OCI-LY1 (cell line): ENCODE results near the gene AK4.
"Not testable (repeated sequence)": the region's sequence is repeated elsewhere in the genome, so short reads cannot be mapped to it uniquely, and the experiment has no call there.

Source experiments
- H2AFZ ChIP-seq: fragments of 200-600 bp; sonication (generic), shearing (Covaris generic); 2 replicates; pipeline ENCODE4 v1.6.0; 2014; ENCODE audit warnings: antibody characterized with exemption, mild to moderate bottlenecking, low read length
- H3F3A ChIP-seq: fragments of 200-600 bp; sonication (generic), shearing (Covaris generic); 2 replicates; pipeline ENCODE4 v1.6.0; 2014; ENCODE audit warnings: mild to moderate bottlenecking, antibody characterized with exemption, low read length, moderate library complexity; ENCODE audit not compliant: insufficient read depth
- H3K27ac ChIP-seq: fragments of 200-600 bp; sonication (generic); 2 replicates; pipeline ENCODE4 v1.5.1; 2014; ENCODE audit warnings: low read length, mixed run types, mild to moderate bottlenecking, low read depth; ENCODE audit not compliant: poor library complexity, severe bottlenecking
- H3K27me3 ChIP-seq: fragments of 200-600 bp; sonication (generic); 2 replicates; pipeline ENCODE4 v1.6.0; 2014; ENCODE audit warnings: antibody characterized with exemption, mild to moderate bottlenecking, low read length, moderate library complexity; ENCODE audit not compliant: insufficient read depth
- H3K36me3 ChIP-seq: fragments of 200-600 bp; sonication (generic); 2 replicates; pipeline ENCODE4 v1.6.1; 2014; ENCODE audit warnings: mild to moderate bottlenecking, antibody characterized with exemption, low read length, moderate library complexity, mixed read lengths; ENCODE audit not compliant: insufficient read depth
- H3K4me1 ChIP-seq: fragments of 200-600 bp; sonication (generic); 2 replicates; pipeline ENCODE4 v1.5.1; 2014; ENCODE audit warnings: mild to moderate bottlenecking, low read length, moderate library complexity; ENCODE audit not compliant: insufficient read depth, severe bottlenecking
- H3K4me2 ChIP-seq: fragments of 200-600 bp; sonication (generic), shearing (Covaris generic); 2 replicates; pipeline ENCODE4 v1.6.1; 2014; ENCODE audit warnings: low read length
- H3K4me3 ChIP-seq: fragments of 200-600 bp; sonication (generic); 2 replicates; pipeline ENCODE4 v1.5.1; 2014; ENCODE audit warnings: low read length, low read depth, mild to moderate bottlenecking, mixed read lengths; ENCODE audit not compliant: poor library complexity, severe bottlenecking
- H3K79me2 ChIP-seq: fragments of 200-600 bp; shearing (Covaris generic); 2 replicates; pipeline ENCODE4 v1.6.1; 2016; ENCODE audit warnings: mixed run types, low read length, mixed read lengths; ENCODE audit not compliant: insufficient read depth
- H3K9ac ChIP-seq: fragments of 200-600 bp; sonication (generic), shearing (Covaris generic); 2 replicates; pipeline ENCODE4 v1.6.1; 2014; ENCODE audit warnings: mild to moderate bottlenecking, low read length, mixed read lengths
- H3K9me2 ChIP-seq: fragments of 200-600 bp; sonication (generic), shearing (Covaris generic); 2 replicates; pipeline ENCODE4 v1.6.1; 2014; ENCODE audit warnings: low read depth, mild to moderate bottlenecking, low read length, mixed read lengths
- H3K9me3 ChIP-seq: fragments of 200-600 bp; shearing (Covaris generic); 2 replicates; pipeline ENCODE4 v1.6.1; 2014; ENCODE audit warnings: low read length, mixed read lengths
- H4K20me1 ChIP-seq: fragments of 200-600 bp; sonication (generic), shearing (Covaris generic); 2 replicates; pipeline ENCODE4 v1.6.0; 2016; ENCODE audit warnings: mild to moderate bottlenecking, low read length; ENCODE audit not compliant: insufficient read depth
- EZH2 ChIP-seq: fragments of 200-600 bp; sonication (generic), shearing (Covaris generic); IDR thresholded peaks from 2 replicates; pipeline ENCODE4 v1.8.0; 2017; ENCODE audit warnings: borderline replicate concordance, mixed run types, mild to moderate bottlenecking, antibody characterized with exemption, low read length, moderate library complexity, mixed read lengths
- TF ChIP-seq, protein P1 (sequence below): fragments of 200-600 bp; sonication (generic), shearing (Covaris generic); IDR thresholded peaks from 2 replicates; pipeline ENCODE4 v1.5.1; 2017; ENCODE audit warnings: mild to moderate bottlenecking, antibody characterized with exemption, low read length, moderate library complexity, mixed read lengths

The AK4 gene

DNA sequence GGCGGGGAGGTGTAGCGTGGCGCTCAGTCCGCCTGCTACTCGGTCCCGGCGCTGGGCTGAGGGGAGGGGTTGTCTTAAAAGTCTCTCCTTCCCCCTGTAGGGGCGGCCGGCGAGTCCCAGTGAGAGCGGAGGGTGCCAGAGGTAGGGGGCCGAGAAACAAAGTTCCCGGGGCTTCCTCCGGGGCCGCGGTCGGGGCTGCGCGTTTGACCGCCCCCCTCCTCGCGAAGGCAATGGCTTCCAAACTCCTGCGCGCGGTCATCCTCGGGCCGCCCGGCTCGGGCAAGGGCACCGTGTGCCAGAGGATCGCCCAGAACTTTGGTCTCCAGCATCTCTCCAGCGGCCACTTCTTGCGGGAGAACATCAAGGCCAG lies at the start of gene AK4:
Gene AK4 (plus strand): TSS at position 26 of the 370 bp plus-strand sequence. CDS start 205 bp downstream, at position 231.
- H3K27ac ChIP-seq, H3F3A ChIP-seq, H3K9me2 ChIP-seq, H3K9me3 ChIP-seq, H3K79me2 ChIP-seq, H3K4me1 ChIP-seq, H3K27me3 ChIP-seq, H2AFZ ChIP-seq, H3K36me3 ChIP-seq, H4K20me1 ChIP-seq: not testable (repeated sequence)
- peak within 1 kb of the TSS; percentile 24; the same call in 1 of the 2 replicates for H3K9ac ChIP-seq
- H3K4me3 ChIP-seq: peak within 1 kb of the TSS; percentile 61
- peak within 1 kb of the TSS; percentile 64 for H3K4me2 ChIP-seq

DNA sequence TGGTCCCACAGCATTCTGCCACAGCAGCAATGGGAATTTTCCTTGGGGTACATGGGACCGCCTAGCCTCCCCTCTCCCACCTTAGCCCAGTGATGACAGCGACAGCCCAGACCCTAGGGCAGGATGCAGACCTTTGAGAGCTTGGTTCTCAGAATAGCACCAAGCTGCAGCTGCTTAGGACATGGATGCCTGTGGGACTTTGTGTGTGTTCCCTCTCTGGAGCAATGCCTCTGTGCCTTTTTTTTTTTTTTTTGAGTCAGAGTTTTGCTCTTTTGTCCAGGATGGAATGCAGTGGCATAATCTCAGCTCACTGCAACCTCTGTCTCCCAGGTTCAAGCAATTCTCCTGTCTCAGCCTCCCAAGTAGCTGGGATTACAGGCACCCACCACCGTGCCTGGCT lies 44.2 kb upstream of the AK4 start:
- Histone ChIP-seq H3K4me3 (no peak overlapping the region), H3K27ac (no peak overlapping the region), H3K9me2 (no peaks in the 10 kb centered on the region), H2AFZ (no peak overlapping the region), H3K27me3 (no peaks in the 10 kb centered on the region), H3K4me1 (no peaks in the 10 kb centered on the region), H3F3A (no peaks in the 10 kb centered on the region), H4K20me1 (no peaks in the 10 kb centered on the region), H3K9me3 (no peaks in the 10 kb centered on the region), H3K4me2 (no peak overlapping the region), H3K36me3 (no peaks in the 10 kb centered on the region), H3K79me2 (no peaks in the 10 kb centered on the region), H3K9ac (no peak overlapping the region)
- TF ChIP-seq EZH2: no peak
- TF ChIP-seq, protein P1, sequence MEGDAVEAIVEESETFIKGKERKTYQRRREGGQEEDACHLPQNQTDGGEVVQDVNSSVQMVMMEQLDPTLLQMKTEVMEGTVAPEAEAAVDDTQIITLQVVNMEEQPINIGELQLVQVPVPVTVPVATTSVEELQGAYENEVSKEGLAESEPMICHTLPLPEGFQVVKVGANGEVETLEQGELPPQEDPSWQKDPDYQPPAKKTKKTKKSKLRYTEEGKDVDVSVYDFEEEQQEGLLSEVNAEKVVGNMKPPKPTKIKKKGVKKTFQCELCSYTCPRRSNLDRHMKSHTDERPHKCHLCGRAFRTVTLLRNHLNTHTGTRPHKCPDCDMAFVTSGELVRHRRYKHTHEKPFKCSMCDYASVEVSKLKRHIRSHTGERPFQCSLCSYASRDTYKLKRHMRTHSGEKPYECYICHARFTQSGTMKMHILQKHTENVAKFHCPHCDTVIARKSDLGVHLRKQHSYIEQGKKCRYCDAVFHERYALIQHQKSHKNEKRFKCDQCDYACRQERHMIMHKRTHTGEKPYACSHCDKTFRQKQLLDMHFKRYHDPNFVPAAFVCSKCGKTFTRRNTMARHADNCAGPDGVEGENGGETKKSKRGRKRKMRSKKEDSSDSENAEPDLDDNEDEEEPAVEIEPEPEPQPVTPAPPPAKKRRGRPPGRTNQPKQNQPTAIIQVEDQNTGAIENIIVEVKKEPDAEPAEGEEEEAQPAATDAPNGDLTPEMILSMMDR: no peak

DNA sequence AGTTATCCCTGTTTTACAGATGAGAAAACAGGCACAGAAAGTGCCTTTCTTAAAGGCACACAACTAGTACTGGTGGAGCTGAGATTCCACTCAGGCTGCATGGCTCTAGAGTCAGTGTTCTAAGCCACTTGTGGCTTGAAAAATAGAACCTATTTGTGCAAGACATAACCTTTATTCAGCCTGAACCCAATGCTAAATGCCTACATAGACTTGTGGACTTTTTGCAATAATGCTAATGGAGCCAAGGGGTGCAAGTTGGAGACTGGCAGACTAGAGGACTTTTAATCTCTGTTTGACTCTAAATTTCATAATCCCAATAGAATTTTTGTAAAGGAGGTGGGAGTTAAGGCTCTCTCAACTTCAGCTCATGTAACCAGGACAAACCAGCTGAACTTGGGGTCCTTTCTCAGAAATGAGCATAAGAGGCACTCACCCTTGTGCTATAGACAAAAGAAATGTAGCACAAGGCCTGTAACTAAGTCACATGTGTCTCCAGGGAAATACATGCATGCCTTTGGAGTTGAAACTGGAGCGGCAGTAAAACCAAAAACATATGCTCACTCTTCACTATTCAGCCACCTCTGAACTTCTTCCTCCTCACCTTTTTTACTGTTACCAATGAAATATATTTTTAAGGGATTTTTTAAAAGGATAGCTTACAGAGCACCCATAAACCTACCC lies 43.0 kb upstream of the AK4 start:
- H3K4me3 ChIP-seq: no peak overlapping the region
- no peaks in the 10 kb centered on the region for H3K9me3 ChIP-seq
- H3K4me2 ChIP-seq: no peak overlapping the region
- no peak overlapping the region for H3K9ac ChIP-seq
- H3K27ac ChIP-seq: no peak overlapping the region
- no peaks in the 10 kb centered on the region for H3K36me3 ChIP-seq
- no peaks in the 10 kb centered on the region for H3K9me2 ChIP-seq
- no peaks in the 10 kb centered on the region for H3K4me1 ChIP-seq
- no peaks in the 10 kb centered on the region for H3K27me3 ChIP-seq
- H3K79me2 ChIP-seq: no peaks in the 10 kb centered on the region
- no peaks in the 10 kb centered on the region for H4K20me1 ChIP-seq
- no peak for TF ChIP-seq EZH2
- TF ChIP-seq, protein P1: no peak
- H2AFZ ChIP-seq: no peak overlapping the region
- H3F3A ChIP-seq: no peaks in the 10 kb centered on the region

DNA sequence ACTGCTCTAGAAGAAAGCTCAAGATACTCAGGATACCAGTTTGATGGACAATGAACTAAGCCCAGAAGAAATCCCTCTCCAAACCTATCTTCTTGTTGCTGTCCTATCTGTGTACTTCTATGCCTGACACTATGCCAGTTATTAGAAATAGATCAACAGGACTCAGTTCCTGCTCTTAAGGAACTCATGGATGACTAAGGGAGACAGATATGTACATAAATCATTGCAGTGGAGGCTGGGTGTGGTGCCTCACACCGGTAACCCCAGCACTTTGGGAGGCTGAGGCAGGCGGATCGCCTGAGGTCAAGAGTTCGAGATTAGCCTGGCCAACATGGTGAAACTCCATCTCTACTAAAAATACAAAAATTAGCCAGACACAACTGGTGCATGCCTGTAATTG lies 42.4 kb upstream of the AK4 start:
- no peaks in the 10 kb centered on the region for H3F3A ChIP-seq
- TF ChIP-seq EZH2: no peak
- TF ChIP-seq, protein P1: no peak
- no peak overlapping the region for H3K4me3 ChIP-seq
- H3K79me2 ChIP-seq: no peaks in the 10 kb centered on the region
- H3K9ac ChIP-seq: no peak overlapping the region
- H3K9me2 ChIP-seq: no peaks in the 10 kb centered on the region
- no peak overlapping the region for H2AFZ ChIP-seq
- H3K27me3 ChIP-seq: no peaks in the 10 kb centered on the region
- H3K36me3 ChIP-seq: no peaks in the 10 kb centered on the region
- no peak overlapping the region for H3K4me2 ChIP-seq
- H4K20me1 ChIP-seq: no peaks in the 10 kb centered on the region
- no peaks in the 10 kb centered on the region for H3K4me1 ChIP-seq
- no peaks in the 10 kb centered on the region for H3K9me3 ChIP-seq
- H3K27ac ChIP-seq: no peak overlapping the region
